ENCODE results near the gene MCF2L2.

MCF2L2 gene

DNA sequence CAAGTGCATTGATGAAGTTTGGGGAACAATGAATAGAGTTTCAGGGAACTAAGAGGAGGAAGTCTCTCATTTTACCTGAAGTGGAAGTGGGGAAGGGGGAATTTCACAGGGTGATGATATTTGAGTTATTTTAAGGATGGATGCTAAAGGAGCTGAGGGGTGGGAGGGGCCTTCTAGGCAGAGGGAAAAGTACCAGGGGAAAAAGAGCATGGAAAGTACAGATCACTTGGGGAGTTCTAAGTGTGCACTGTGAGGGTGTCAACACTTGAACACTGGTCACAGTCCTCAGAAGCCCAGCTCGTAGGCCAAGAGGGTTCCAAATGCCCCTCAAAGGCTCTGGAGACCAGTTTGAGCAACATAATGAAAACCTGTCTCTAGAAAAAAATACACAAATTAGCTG is 284.1 kb downstream of the MCF2L2 start:
- H3K4me3 ChIP-seq (ENCODE audit: low read depth in 1 of 2, low read length in 1 of 2): no peak overlapping the region
- no peaks in the 10 kb centered on the region for H3K27me3 ChIP-seq

DNA sequence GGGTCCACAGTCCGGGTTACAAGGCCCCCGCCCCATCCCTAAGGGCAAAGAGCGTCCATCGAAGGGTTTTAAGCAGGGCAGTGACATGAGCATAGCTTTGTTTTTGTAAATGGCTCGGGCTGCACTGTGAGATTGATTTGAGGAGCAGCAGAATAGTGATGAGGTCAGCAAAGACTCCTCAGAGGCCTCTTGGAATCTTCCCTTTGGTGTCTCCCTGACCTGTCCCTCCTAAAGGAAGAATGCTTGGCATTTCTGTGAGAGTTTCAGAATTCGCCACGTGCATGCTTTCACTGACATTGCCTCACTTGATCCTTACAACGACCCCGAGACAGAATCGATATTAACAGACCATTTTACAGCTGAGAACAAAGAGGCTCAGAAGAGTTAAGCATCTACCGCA is 286.2 kb downstream of the MCF2L2 start:
- no peaks in the 10 kb centered on the region for H3K27me3 ChIP-seq

More for the DNA sequence above, 284.1 kb downstream of the MCF2L2 start:
- no peaks in the 10 kb centered on the region for H3K9me3 ChIP-seq
- TF ChIP-seq, protein P1, sequence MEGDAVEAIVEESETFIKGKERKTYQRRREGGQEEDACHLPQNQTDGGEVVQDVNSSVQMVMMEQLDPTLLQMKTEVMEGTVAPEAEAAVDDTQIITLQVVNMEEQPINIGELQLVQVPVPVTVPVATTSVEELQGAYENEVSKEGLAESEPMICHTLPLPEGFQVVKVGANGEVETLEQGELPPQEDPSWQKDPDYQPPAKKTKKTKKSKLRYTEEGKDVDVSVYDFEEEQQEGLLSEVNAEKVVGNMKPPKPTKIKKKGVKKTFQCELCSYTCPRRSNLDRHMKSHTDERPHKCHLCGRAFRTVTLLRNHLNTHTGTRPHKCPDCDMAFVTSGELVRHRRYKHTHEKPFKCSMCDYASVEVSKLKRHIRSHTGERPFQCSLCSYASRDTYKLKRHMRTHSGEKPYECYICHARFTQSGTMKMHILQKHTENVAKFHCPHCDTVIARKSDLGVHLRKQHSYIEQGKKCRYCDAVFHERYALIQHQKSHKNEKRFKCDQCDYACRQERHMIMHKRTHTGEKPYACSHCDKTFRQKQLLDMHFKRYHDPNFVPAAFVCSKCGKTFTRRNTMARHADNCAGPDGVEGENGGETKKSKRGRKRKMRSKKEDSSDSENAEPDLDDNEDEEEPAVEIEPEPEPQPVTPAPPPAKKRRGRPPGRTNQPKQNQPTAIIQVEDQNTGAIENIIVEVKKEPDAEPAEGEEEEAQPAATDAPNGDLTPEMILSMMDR (IDR thresholded peaks at IDR 0.05): no peak
- H3K36me3 ChIP-seq: no peaks in the 10 kb centered on the region
- H3K4me1 ChIP-seq (ENCODE audit: control insufficient read depth in 1 of 2, insufficient read depth in 1 of 2, low read depth in 1 of 2, low read length in 1 of 2): no peaks in the 10 kb centered on the region
- H3K27ac ChIP-seq: no peak overlapping the region

DNA sequence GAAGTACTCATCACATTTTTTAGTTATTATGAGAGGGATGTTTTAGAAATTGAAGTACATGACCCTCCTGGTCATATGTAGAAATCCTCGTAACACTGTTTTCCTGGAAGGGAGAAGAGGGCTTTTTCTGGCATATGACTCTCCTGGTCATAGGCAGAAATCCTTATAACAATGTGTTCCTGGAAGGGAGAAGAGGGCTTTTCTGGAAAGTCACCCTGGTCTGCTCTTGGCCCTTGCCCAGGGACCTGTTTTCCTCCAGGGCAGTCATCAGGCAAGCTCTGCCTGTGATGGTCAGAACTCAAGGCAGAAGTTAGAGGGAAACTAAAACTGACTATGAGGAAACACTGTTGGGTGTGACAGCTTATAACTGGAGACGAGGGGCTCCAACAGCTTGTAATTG is 293.6 kb downstream of the MCF2L2 start:
- Histone ChIP-seq H3K4me3 (ENCODE audit: low read depth in 1 of 2, low read length in 1 of 2) (no peak overlapping the region), H3K27ac (no peak overlapping the region), H3K9me3 (no peaks in the 10 kb centered on the region), H3K36me3 (no peaks in the 10 kb centered on the region), H3K27me3 (no peaks in the 10 kb centered on the region), H3K4me1 (ENCODE audit: control insufficient read depth in 1 of 2, insufficient read depth in 1 of 2, low read depth in 1 of 2, low read length in 1 of 2) (no peaks in the 10 kb centered on the region)
- TF ChIP-seq, protein P1 (IDR thresholded peaks at IDR 0.05): no peak

More for the DNA sequence above, 286.2 kb downstream of the MCF2L2 start:
- Histone ChIP-seq H3K4me3 (ENCODE audit: low read depth in 1 of 2, low read length in 1 of 2) (no peak overlapping the region), H3K9me3 (no peaks in the 10 kb centered on the region), H3K4me1 (ENCODE audit: control insufficient read depth in 1 of 2, insufficient read depth in 1 of 2, low read depth in 1 of 2, low read length in 1 of 2) (no peaks in the 10 kb centered on the region), H3K27ac (no peak overlapping the region), H3K36me3 (no peaks in the 10 kb centered on the region)
- TF ChIP-seq, protein P1 (IDR thresholded peaks at IDR 0.05): no peak

DNA sequence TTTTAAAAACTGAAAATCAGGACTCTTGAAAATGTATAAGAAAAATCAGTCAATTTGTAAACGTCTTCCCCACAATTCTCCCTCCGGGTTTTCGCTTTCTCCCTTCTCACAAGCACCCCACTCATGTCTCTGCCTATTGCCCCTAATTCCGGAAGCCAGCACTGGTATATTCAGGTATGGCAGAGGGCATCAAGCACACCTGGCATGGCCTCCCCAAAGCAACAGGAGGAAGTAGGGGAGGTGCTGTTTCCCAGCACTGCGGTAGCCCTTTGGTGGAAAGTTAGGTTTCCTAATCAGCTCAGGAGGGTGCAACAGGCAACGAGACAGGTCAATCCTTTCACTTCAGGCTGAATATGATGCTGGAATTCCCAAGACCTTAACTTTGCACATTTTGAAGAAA is 296.0 kb downstream of the MCF2L2 start:
- Histone ChIP-seq H3K36me3 (no peaks in the 10 kb centered on the region), H3K27ac (no peak overlapping the region), H3K27me3 (no peaks in the 10 kb centered on the region), H3K9me3 (no peaks in the 10 kb centered on the region), H3K4me3 (ENCODE audit: low read depth in 1 of 2, low read length in 1 of 2) (no peak overlapping the region), H3K4me1 (ENCODE audit: control insufficient read depth in 1 of 2, insufficient read depth in 1 of 2, low read depth in 1 of 2, low read length in 1 of 2) (no peaks in the 10 kb centered on the region)
- TF ChIP-seq, protein P1 (IDR thresholded peaks at IDR 0.05): no peak

DNA sequence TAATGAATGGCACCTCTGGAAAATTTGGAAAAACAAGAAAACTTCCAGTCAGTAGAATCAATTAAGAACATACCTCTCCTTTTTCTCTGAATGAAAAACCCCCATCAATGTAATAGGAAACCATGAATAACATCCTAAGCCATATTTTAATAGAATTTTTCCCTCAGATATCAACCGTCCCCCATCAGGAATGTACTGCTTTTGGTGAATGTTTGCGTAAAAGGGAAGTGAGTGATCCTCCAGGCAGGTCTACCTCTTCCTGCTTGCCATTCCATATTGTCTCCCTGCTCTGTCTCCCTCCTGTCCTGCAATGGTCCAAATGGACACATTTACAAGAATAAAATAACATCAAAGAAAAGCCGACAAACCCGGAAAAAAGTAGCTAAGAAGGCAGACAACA is 296.7 kb downstream of the MCF2L2 start:
- Histone ChIP-seq H3K4me3 (ENCODE audit: low read depth in 1 of 2, low read length in 1 of 2) (no peak overlapping the region), H3K9me3 (no peaks in the 10 kb centered on the region), H3K36me3 (no peaks in the 10 kb centered on the region), H3K27me3 (no peaks in the 10 kb centered on the region), H3K4me1 (ENCODE audit: control insufficient read depth in 1 of 2, insufficient read depth in 1 of 2, low read depth in 1 of 2, low read length in 1 of 2) (no peaks in the 10 kb centered on the region), H3K27ac (no peak overlapping the region)
- TF ChIP-seq, protein P1 (IDR thresholded peaks at IDR 0.05): no peak

DNA sequence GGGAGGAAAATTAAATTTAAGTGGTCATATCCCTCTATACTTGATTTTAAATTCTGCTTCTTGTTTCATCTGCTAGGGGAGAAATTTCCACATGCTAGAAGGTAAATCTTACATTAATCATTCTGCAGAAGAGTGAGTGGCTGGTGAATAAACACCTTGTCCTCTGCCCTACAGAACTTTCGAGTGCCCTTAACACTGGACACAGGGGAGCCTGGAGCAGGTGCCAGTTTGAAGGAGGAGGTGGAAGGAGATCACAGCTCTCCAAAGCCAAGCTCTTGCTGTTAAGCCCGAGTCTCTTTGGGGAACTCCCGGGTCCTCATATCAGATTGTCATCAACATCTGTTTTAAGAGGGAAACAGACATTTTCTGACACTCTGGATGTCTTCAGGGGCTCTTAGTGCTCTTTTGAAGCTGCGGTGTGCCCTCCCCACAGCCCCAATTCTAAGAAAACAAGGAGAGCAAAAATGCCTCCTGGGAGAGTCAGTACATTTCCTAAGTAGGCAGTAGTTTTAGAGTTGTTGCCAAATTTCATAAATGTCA is 297.2 kb downstream of the MCF2L2 start:
- H3K4me3 ChIP-seq (ENCODE audit: low read depth in 1 of 2, low read length in 1 of 2): no peak overlapping the region
- no peak overlapping the region for H3K27ac ChIP-seq
- no peaks in the 10 kb centered on the region for H3K9me3 ChIP-seq
- H3K36me3 ChIP-seq: no peaks in the 10 kb centered on the region
- TF ChIP-seq, protein P1 (IDR thresholded peaks at IDR 0.05): no peak
- no peaks in the 10 kb centered on the region for H3K27me3 ChIP-seq
- H3K4me1 ChIP-seq (ENCODE audit: control insufficient read depth in 1 of 2, insufficient read depth in 1 of 2, low read depth in 1 of 2, low read length in 1 of 2): no peaks in the 10 kb centered on the region
